IPS DF 19.7 (cell line): ENCODE results near the gene ZCCHC8.
"Not testable (repeated sequence)": the region's sequence is repeated elsewhere in the genome, so short reads cannot be mapped to it uniquely, and the experiment has no call there.

Experiments
- DNase-seq: peaks from one replicate; pipeline ENCODE4 v3.0.0-alpha.2; 2013; ENCODE audit warnings: low read depth, low spot score

Gene ZCCHC8

DNA sequence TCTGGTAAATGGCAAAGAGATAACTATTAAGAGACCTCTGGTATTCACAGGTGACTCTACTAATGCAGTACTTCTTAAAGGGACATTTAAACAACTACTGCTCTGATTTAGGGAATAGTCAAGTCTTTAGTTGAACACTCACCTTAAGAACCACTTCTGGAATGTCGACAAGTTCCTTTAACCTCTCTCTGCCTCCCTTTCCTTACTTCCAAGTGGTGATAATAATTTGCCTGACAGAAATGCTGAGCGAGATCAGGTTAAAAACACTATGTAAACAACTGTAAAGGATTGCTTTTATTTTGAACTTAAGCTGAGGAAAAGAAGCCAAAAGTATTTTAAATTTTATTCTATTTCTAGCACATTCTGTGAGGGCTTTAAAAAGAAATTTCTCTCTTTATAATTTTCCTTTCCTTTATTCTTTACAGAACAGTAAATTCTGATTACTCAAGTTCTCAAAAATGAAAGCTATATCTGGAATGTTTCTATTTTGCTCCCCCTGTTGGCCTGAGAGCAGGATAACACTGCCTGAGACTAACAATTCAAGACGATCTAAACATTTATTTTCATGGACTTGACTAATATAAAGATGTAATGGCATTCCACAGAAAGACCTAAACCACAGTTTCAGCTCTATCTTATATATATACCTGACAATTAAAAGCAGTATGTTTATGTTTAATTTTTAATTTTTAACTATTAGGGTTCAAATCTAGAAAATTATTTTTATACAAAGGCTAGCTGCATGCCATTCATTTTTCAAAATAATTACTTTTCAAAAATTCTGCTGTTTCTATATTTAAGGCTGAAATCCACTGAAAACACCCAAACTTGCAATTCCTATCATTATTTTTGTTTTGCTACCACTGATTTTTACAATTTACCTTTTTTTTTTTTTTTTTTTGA, 29.2 kb downstream of the ZCCHC8 start:
- no peak for DNase-seq

DNA sequence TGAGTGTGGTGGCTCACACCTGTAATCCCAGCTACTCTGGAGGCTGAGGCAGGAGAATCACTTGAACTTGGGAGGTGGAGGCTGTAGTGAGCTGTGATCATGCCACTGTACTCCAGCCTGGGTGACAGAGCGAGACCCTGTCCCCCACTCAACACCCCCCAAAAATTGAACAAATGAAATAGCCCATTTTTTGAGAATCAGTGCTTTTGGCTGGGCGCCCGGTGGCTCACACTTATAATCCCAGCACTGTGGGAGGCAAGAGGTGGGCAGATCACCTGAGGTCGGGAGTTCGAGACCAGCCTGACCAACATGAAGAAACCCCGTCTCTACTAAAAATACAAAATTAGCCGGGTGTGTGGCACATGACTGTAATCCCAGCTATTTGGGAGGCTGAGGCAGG, 30.2 kb downstream of the ZCCHC8 start:
- DNase-seq = not testable (repeated sequence)

DNA sequence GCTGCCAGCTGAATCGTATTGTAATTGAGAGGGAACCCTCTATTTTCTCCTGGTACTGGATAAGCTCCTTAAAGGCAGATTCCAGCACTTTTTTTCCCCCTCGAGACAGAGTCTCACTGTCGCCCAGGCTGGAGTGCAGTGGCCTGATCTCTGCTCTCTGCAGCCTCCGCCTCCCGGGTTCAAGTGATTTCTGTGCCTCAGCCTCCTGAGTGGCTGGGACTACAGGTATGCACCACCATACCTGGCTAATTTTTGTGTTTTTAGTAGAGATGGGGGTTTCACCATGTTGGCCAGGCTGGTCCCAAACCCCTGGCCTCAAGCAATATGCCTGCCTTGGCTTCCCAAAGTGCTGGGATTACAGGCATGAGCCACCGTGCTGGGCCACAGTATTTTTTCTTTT, 30.9 kb downstream of the ZCCHC8 start:
- not testable (repeated sequence) for DNase-seq

DNA sequence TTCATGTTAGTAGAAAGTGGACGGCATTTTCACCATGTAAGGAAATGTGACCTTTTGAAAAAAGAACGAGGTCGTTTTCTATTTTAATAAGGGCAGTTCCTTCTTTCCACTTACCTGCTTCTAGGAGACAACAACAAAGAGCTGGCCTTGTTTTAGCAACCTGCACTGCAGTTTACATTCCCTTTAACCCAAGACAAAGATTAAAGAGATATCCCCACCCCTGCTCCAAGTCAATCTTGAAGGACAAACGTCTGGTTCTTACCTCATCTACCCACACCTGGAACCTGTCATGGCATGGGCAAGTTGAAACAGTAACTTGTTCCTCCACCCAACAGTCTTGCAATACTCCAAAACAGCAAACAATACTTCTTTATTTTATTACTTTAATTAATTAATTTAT, 32.7 kb downstream of the ZCCHC8 start:
- no peak for DNase-seq

DNA sequence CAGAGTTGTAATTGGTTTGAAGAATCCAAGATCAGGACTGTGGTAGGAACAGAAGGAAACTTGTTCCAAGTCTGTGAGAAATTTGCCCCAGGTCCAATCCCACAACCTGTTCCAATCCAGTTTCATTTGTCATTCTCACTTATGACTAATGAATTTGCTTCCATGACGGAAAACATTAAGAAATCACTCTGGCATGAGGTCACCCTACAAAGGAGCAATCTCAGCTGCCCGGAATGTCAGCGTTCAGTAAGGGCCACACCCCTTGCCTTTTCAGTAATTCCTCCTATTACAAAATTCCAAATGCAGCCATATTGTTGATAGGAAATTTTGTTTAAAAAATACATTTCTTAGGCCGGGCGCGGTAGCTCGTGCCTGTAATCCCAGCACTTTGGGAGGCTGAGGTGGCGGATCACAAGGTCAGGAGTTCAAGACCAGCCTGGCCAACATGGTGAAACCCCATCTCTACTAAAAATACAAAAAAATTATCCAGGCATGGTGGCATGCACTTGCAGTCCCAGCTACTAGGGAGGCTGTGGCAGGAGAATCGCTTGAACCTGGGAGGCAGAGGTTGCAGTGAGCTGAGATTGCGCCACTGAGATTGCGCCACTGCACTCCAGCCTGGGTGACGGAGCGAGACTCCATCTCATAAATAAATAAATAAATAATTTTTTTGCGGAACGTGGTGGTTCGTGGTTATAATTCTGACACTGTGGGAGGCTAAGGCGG, 36.3 kb downstream of the ZCCHC8 start:
- DNase-seq = not testable (repeated sequence)

DNA sequence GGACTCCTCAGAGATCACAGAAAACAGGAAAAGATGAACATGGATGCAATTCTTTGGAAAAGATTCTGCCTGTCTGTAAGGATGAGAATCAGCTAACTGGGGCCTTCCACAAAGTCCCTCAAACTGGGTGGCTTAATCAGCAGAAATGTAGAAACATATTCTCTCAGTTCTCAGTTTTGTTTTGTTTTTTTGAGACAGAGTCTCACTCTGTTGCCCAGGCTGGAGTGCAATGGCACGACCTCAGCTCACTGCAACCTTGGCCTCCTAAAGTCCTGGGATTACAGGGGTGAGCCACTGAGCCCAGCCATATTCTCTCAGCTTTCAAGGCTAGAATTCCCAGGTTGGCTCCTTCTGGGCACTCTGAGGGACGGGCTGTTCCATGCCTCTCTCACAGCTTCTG, 40.1 kb downstream of the ZCCHC8 start:
- no peak for DNase-seq

DNA sequence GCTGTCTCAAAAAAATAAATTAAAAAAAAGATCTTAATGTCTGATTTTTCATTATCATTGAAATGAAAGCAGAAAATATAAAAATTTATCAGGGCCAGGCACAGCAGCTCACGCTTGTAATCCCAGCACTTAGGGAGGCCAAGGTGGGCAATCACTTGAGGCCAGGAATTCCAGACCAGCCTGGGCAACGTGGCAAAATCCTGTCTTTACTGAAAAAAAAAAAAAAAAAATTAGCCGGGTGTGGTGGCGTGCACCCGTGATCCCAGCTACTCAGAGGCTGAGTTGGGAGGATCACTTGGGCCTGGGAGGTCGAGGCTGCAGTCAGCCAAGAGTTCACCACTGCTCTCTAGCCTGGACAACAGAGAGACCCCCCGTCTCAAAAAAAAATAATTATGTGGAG, 40.7 kb downstream of the ZCCHC8 start:
- DNase-seq = no peak

DNA sequence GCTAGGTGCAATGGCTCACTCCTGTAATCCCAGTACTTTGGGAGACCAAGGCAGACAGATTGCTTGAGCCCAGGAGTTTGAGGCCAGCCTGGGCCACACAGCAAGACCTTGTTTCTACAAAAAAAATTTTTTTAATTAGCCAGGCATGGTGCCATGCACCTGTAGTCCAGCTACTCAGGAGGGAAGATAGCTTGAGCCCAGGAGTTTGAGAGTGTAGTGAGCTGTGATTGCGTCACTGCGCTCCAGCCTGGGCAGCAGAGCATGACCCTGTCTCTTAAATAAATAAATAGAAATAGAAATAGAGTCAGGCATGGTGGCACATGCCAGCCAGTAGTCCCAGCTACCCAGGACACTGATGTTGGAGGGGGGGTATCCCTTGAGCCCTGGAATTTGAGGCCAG, 41.5 kb downstream of the ZCCHC8 start:
- DNase-seq = no peak

DNA sequence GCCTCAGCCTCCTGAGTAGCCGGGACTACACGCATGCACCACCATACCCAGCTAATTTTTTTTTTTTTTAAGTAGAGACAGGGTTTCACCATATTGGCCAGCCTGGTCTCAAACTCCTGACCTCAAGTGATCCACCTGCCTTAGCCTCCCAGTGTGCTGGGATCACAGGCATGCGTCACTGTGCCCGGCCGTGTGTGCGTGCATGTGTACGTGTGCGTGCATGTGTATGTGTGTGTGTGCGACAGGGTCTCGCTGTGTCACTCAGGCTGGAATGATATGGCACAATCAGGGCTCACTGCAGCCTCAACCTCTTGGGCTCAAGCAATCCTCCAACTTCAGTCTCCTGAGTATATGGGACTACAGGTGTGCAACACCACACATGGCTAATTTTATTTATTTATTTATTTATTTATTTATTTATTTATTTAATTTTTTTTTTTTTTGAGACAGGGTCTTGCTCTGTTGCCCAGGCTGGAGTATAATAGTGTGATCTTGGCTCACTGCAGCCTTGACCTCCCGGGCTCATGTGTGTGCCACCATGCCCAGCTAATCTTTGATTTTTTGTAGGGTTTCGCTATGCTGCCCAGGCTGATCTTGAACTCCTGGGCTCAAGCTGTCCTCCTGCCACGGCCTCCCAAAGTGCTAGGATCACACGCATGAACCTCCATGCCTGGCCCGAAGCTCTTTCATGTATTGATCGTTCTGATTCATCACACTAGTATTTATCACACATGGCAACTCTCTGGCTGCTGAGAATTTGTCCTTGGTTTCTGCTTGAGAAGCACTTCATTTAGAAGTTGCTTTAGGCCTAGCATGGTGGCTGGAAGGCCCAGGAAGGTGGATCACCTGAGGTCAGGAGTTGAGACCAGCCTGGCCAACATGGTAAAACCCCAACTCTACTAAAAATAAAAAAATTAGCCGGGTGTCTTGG, 42.4 kb downstream of the ZCCHC8 start:
- no peak for DNase-seq

DNA sequence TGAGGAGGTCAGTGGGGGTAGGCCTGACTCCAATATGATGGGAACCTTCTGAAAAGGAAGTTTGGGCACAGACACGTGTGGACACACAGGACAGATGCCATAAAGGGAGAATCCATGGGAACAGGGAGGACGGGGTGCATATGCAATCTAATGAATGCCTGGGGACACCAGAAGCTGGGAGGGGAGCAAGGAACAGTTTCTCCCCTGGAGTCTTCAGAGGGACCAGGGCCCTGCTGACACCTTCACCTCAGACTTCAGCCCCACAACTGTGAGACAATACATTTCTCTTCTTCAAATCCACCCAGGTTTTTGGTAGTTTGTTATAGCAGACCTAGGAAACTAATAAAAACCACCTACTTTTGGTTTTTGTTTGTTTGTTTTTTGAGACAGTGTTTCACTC, 43.1 kb downstream of the ZCCHC8 start:
- DNase-seq = no peak

DNA sequence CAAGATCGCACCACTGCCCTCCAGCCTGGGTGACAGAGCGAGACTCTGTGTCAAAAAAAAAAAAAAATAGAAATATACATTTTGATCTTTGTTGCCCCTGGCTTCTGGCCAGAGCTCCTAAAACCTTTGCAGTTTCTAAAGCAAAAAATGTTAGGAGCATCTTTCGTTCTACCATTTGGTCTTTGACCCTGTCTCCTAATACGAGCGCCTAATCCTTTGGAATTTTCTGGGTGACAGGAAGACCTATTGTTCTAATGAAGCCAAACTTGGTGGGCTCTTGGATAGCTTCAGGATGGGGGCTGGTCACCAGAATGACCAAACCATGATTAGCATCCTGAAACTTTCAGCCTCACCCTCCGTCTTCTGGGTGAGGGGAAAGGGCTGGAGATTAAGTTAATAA, 46.0 kb downstream of the ZCCHC8 start:
- DNase-seq = no peak

DNA sequence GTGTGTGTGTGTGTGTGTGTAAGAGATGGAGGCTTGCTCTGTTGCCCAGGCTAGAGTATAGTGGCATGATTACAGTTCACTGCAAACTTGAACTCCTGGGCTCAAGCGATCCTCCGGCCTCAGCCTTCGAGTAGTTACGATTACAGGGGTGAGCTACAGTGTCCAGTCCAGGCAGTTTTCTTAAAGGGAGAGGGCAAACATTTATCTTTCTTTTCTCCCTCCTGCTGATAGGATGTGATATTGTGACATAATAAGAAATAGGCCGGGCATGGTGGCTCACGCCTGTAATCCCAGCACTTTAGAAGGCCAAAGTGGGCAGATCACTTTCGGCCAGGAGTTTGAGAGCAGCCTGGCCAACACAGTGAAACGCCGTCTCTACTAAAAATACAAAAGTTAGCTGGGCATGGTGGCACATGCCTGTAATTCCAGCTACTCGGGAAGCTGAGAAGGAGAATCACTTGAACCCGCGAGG, 46.4 kb downstream of the ZCCHC8 start:
- no peak for DNase-seq

DNA sequence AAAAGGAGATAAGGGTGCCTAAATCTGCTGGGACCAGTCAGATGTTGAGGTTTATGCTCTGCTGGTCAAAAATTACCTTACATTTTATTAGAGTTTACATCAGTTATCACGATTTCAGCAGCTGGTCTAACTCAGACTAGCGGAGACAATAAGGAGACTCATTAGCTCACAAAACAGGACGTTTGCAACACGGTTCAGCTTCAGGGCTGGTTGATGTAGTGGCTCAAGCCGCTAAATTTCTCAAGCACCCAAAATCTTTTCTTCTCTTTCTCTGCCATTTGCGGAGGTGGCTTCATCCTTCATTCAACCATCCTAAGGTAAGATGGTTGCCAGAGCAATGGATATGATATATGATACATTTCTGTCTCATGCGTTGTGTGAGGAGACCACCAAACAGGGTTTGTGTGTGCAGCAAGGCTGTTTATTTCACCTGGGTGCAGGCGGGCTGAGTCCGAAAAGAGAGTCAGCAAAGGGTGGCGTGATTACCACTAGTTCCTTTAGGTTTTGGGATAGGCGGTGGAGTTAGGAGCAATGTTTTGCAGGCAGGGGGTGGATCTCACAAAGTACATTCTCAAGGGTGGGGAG, 47.9 kb downstream of the ZCCHC8 start:
- no peak for DNase-seq

DNA sequence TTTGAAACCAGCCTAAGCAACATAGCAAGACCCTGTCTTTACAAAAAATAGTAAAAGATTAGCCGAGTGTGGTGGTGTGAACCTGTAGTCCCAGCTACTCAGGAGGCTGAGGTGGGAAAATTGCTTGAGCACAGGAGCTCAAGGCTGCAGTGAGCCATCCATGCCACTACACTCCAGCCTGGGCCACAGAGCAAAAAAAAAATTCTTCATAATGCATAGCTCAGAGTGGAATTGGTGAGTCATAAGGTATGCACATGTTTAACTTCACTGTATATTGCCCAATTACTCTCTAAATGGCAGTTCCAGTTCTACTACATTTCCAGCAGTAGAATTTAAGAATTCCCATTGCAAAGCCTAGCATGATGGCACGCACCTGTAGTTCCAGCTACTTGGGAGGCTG, 51.4 kb downstream of the ZCCHC8 start:
- no peak for DNase-seq

DNA sequence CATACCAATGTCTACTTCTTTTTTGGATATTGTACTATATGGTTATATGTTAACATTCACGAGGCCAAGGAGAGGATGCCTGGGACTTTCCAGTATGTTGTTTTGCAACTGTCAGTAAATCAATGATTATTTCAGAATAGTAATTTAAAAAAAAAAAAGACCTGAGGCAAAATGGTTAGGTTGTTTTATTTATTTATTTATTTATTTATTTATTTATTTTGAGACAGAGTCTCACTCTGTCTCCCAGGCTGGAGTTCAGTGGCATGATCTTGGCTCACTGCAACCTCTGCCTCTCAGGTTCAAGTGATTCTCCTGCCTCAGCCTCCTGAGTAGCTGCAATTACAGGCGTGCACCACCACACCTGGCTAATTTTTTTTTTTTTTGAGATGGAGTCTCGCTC, 52.9 kb downstream of the ZCCHC8 start:
- not testable (repeated sequence) for DNase-seq

DNA sequence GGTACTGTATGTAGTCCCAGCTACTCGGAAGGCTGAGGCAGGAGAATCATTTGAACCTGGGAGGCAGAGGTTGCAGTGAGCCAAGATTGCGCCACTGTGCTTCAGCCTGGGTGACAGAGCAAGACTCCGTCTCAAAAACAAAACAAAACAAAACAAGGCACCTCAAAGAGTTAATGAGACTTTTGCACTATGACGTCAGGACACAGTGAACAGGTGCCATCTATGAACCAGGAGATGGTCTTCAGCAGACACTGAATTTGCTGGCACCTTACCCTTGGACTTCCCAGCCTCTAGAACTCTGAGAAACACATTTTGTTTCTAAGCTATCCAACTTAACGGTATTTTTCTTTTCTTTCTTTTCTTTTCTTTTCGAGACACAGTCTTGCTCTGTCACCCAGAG, 54.3 kb downstream of the ZCCHC8 start:
- DNase-seq = not testable (repeated sequence)

DNA sequence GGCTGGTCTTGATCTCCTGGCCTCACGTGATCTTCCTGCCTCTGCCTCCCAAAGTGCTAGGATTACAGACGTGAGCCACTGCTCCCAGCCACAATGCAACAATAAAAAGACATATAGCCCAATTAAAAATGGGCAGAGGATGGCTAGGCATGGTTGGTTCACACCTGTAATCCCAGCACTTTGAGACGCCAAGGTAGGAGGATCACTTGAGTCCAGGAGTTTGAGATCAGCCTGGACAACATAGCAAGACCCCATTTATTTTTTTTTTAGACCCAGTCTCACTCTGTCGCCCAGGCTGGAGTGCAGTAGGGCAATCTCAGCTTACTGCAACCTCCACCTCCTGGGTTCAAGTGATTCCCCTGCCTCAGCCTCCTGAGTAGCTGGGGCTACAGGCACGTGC, 56.7 kb downstream of the ZCCHC8 start:
- DNase-seq = not testable (repeated sequence)

DNA sequence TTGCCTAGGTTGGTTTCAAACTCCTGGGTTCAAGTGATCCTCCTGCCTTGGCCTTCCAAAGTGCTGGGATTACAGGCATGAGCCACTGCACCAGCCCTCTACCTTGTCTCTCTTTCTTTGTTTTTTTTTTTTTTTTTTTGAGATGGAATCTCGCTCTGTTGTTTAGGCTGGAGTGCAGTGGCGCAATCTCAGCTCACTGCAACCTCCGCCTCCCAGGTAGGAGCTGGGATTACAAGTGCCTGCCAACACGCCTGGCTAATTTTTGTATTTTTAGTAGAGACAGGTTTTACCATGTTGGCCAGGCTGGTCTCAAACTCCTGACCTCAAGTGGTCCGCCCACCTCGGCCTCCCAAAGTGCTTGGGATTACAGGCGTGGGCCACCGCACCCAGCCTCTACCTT, 61.9 kb downstream of the ZCCHC8 start:
- not testable (repeated sequence) for DNase-seq

DNA sequence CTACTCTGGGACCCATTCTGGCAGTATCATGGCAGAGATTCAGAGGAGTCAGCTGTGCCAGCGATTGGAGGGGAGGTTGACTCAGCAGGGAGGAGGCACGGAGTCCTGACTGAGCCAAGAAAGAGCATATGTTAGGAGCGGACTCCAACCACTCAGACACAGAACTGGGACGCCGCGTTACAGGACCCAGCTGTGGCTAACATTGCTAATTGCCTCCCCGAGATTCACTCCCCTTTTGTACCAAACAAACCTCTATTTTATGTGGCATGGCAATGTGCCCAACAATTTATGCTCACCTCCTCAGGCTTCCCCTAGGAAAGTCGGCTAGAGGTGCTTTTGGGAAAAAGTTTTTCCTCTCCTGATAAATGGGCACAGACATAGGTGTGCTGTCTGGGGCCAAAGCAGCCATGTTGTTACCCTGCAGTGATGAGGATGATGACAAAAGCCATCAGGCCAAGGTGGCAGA, 63.0 kb downstream of the ZCCHC8 start:
- DNase-seq = no peak

DNA sequence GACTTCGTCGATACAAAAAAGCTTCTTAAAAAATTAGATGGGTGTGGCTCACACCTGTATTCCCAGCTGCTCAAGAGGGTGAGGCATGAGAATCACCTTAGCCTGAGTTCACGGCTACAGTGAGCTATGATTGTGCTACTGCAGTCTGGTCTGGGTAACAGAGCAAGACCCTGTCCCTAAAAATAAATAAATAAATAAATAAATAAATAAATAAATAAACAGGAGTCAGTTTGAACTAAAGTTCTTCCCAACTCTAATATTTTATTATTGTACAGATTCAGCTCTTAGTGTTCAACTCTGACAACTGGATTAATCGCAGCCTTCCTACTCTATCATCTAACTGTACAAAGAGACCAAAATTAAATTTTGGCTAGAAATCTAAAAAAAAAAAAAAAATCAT, 65.5 kb downstream of the ZCCHC8 start:
- no peak for DNase-seq

DNA sequence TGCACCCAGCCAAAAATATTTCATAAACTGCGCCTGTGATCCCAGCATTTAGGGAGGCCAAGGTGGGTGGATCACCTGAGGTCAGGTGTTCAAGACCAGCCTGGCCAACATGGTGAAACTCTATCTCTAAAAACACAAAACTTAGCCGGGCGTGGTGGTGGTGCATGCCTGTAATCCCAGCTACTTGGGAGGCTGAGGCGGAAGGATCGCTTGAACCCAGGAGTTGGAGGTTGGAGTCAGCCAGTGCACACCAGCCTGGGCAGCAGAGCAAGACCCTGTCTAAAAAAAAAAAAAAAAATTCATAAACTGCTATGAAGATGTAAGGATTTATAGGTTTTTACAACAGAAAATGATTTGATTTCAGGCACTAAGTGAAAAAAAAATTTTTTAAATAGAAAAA, 71.7 kb downstream of the ZCCHC8 start:
- not testable (repeated sequence) for DNase-seq
